A549 (cell line): ENCODE results near the gene SPIRE1.

Experiments used
- CTCF ChIP-seq: fragments of >200 bp; sonication (Bioruptor Twin); formaldehyde crosslinking; IDR thresholded peaks from 3 replicates; pipeline ENCODE4 v1.5.1; 2016
- EP300 ChIP-seq, 2 experiments: fragments of >200 bp; sonication (Bioruptor Twin); formaldehyde crosslinking; IDR thresholded peaks; 2 replicates in 1 of 2; 3 replicates in 1 of 2; pipeline ENCODE4 v1.6.1; 2016 to 2017
- GATA3 ChIP-seq: IDR thresholded peaks from 2 replicates; pipeline ENCODE4 v1.6.1; 2012; ENCODE audit warnings: borderline replicate concordance
- HDAC2 ChIP-seq: fragments of 200-600 bp; sonication (generic); IDR thresholded peaks from 2 replicates; pipeline ENCODE4 v1.6.1; 2016
- HOXA7 ChIP-seq: fragments of 250-450 bp; sonication (Bioruptor Pico); IDR thresholded peaks from 2 replicates; pipeline ENCODE4 v1.5.0; 2020; ENCODE audit warnings: mild to moderate bottlenecking, moderate library complexity
- HOXB13 ChIP-seq: fragments of 250-450 bp; sonication (Bioruptor Pico); IDR thresholded peaks from 2 replicates; pipeline ENCODE4 v1.5.0; 2020; ENCODE audit warnings: low read depth, mild to moderate bottlenecking, moderate library complexity
- JUNB ChIP-seq: fragments of >200 bp; sonication (Bioruptor Twin); formaldehyde crosslinking; IDR thresholded peaks from 2 replicates; pipeline ENCODE4 v1.6.1; 2016
- MAFK ChIP-seq: fragments of 450-650 bp; IDR thresholded peaks from 2 replicates; pipeline ENCODE4 v1.6.1; 2014; ENCODE audit not compliant: partially characterized antibody
- MAX ChIP-seq: IDR thresholded peaks from 2 replicates; pipeline ENCODE4 v1.6.1; 2012
- POLR2A ChIP-seq: IDR thresholded peaks from 2 replicates; pipeline ENCODE4 v1.6.1; 2012; ENCODE audit warnings: mild to moderate bottlenecking, low read length
- RCOR1 ChIP-seq: fragments of 150-350 bp; IDR thresholded peaks from 2 replicates; pipeline ENCODE4 v1.6.1; 2014; ENCODE audit warnings: antibody characterized with exemption, low read length, low read depth
- SMC3 ChIP-seq: fragments of >200 bp; sonication (Bioruptor Twin); formaldehyde crosslinking; IDR thresholded peaks from 3 replicates; pipeline ENCODE4 v1.6.1; 2018; ENCODE audit warnings: inconsistent platforms
- ZNF302 ChIP-seq: fragments of 250-450 bp; sonication (Bioruptor Pico); IDR thresholded peaks from 2 replicates; pipeline ENCODE4 v1.9.0; 2021; ENCODE audit warnings: inconsistent platforms, mild to moderate bottlenecking, moderate library complexity

- TF ChIP-seq RCOR1 (no peak), POLR2A (no peak), CTCF (no peak), MAFK (no peak), MAX (no peak), ZNF302 (CRISPR knock-in tag) (no peak), HOXB13 (no peak), EP300 (IDR thresholded peaks at IDR 0.05) (no peak), HDAC2 (no peak), JUNB (no peak), GATA3 (no peak), SMC3 (no peak), HOXA7 (CRISPR knock-in tag) (no peak)
Measured at GRCh38 chr18:12462242-12462641, 195.7 kb downstream of the SPIRE1 start.
